Heart right ventricle (tissue), 16 donors: ENCODE results near the gene BLVRA. TPM values are rescaled to one million over a fixed set of nuclear protein-coding genes. Genes with fewer than 3 reads are reported as not detected.

ENCODE experiments used
- ATAC-seq, 8 donors: fragments of 200-7000 bp; cut with Tn5 transposase; one replicate each; pipeline ENCODE4 v1.9.1; 2020; ENCODE audit warnings: mild to moderate bottlenecking in 8 of 8, moderate library complexity in 8 of 8, moderate number of reproducible peaks in 1 of 8
- DNase-seq, 2 donors: peaks; one replicate each; pipeline ENCODE4 v3.0.0-alpha.2; 2020
- H3K27ac ChIP-seq, 10 donors: fragments of 200-600 bp; sonication (generic) in 2 of 10; one replicate each; pipeline versions ENCODE4 v1.5.0 to v1.8.0; 2020 to 2022; ENCODE audit warnings: mild to moderate bottlenecking in 3 of 10
- H3K27me3 ChIP-seq, 7 donors: fragments of 200-600 bp; one replicate each; pipeline ENCODE4 v1.8.0; 2021 to 2022; ENCODE audit warnings: mild to moderate bottlenecking in 2 of 7
- H3K36me3 ChIP-seq, 9 donors: fragments of 200-600 bp; sonication (generic) in 1 of 9; one replicate each; pipeline versions ENCODE4 v1.5.0 to v1.8.0; 2020 to 2022; ENCODE audit warnings: mild to moderate bottlenecking in 2 of 9
- H3K4me1 ChIP-seq, 9 donors: fragments of 200-600 bp; sonication (generic) in 1 of 9; one replicate each; pipeline versions ENCODE4 v1.5.0 to v1.8.0; 2020 to 2022; ENCODE audit warnings: mild to moderate bottlenecking in 4 of 9
- H3K4me3 ChIP-seq, 10 donors: fragments of 200-600 bp; sonication (generic) in 2 of 10; one replicate each; pipeline versions ENCODE4 v1.5.0 to v1.8.0; 2020 to 2022; ENCODE audit warnings: mild to moderate bottlenecking in 7 of 10, moderate library complexity in 2 of 10
- H3K9me3 ChIP-seq, 11 donors: fragments of 200-600 bp in 10 of 11; sonication (generic) in 2 of 11; one replicate each; pipeline versions ENCODE4 v1.5.0 to v1.8.0; 2013 to 2022; ENCODE audit warnings: mild to moderate bottlenecking in 2 of 11, control low read depth in 1 of 11, moderate library complexity in 1 of 11
- CTCF ChIP-seq, 9 donors: fragments of 200-600 bp; sonication (generic) in 2 of 9; IDR thresholded peaks; one replicate each; pipeline versions ENCODE4 v1.5.0 to v1.8.0; 2021 to 2022; ENCODE audit warnings: antibody characterized with exemption in 9 of 9, mild to moderate bottlenecking in 5 of 9, moderate library complexity in 1 of 9
- WGBS, 2 donors: extraction: QIAGEN DNeasy Blood & Tissue Kit; methylation state at CpG; one replicate each; pipeline ENCODE4 v1.1.7; 2013; ENCODE audit warnings: inconsistent platforms in 1 of 2; 5-methylcytosine and 5-hydroxymethylcytosine counted together
- intact Hi-C, 10 donors: fragments of 100-400 bp; cut with DNase I; formaldehyde crosslinking; loops; one replicate each; pipeline versions ENCODE4 v1.11.1 to v1.14.2; 2022
- polyA plus RNA-seq, 2 donors: library from polyadenylated mRNA; stranded (reverse); fragments of 200-250 nt; gene quantifications; one replicate each; pipeline ENCODE4 v1.2.3, GENCODE V29; 2013
- total RNA-seq, 10 donors: library from RNA; stranded (reverse); fragmentation: NEBNext Ultra II Directional in 3 of 10; extraction: Animal tissue kit (Norgen Biotek cat#: 25700) in 3 of 10; gene quantifications; one replicate each; pipeline versions ENCODE4 v1.2.1 to v1.2.4, GENCODE V29; 2021 to 2023
- donor health status: Arrhythmogenic right ventricular cardiomyopathy.
- donor health status: ischemic (EF 13 %, LVEDD 7.1; RV severe dilation, severe dysfunction).
- donor health status: healthy with polysubstance abuse.
- donor health status: DM: no; HTN: yes; CAD: no.
- donor health status: DM: no; HTN: no; CAD: no.
- donor health status: ischemic (EF 25% LVEDD 6.9; RV normal size, moderate dysfunction).
- donor health status: ischemic (EF 25% LVEDD 5.7; RV mildly dilated, moderate dysfunction).
- donor health status: healthy.
- donor health status: DM: yes; HTN: yes; CAD: no.
- donor health status: Ischemic cardiomyopathy.
- donor health status: ischemic (EF 35%, LVEDD 5.7; RV mildly dilated, moderate dysfunction).
- donor health status: nonischemic (EF 11% LVEDD 7.7; RV severe dilation, severe dysfunction).
- donor health status: DM: yes; HTN: yes; CAD: no.
- donor health status: PGD.
- donor health status: ischemic (EF 29% LVEDD 5.4; RV normal size, mild dysfunction).
- donor health status: nonischemic (EF 23%, LVEDD 6.1; RV moderate dilation, normal function).

The BLVRA gene
- total and polyA plus RNA-seq, 12 donors: 39.4 to 68.9 (median 46.1) TPM

GRCh38 chr7:43761938-43762692 lies 3.6 kb downstream of the BLVRA start:
- Histone ChIP-seq H3K27me3 (no peaks in the 10 kb centered on the region), H3K36me3 (peaks cover 0 to 3% (median 0%) of the 10 kb centered on the region in 9 donors), H3K9me3 (no peaks in the 10 kb centered on the region), H3K4me1 (peaks cover 2 to 83% (median 11%) of the 10 kb centered on the region in 9 donors), H3K4me3 (no peak overlapping the region), H3K27ac (peak overlapping the region in 1 of 10 donors; percentile 66)
- ATAC-seq: no peak
- no peak for TF ChIP-seq CTCF (IDR thresholded peaks at IDR 0.05)
- intact Hi-C loops: no loop called here
- WGBS, 2 donors: 72 to 80% methylated on average over 5 of the region's 5 CpGs
- no peak for DNase-seq

- no peak for TF ChIP-seq CTCF (IDR thresholded peaks at IDR 0.05)
- Histone ChIP-seq H3K4me3 (no peak overlapping the region), H3K4me1 (peaks cover 0 to 74% (median 12%) of the 10 kb centered on the region in 9 donors), H3K27me3 (no peaks in the 10 kb centered on the region), H3K9me3 (no peaks in the 10 kb centered on the region), H3K27ac (peak overlapping the region in 1 of 10 donors; percentile 66), H3K36me3 (peaks cover 0 to 5% (median 0%) of the 10 kb centered on the region in 9 donors)
- intact Hi-C loops: no loop called here
- no peak for DNase-seq
- 81 to 85% methylated on average over 3 of the region's 3 CpGs for WGBS, 2 donors
- no peak for ATAC-seq
Observed at GRCh38 chr7:43763183-43763582, 4.7 kb downstream of the BLVRA start.

GRCh38 chr7:43764039-43764761 lies 5.7 kb downstream of the BLVRA start:
- Histone ChIP-seq H3K4me3 (peak overlapping the region in 1 of 10 donors; percentile 1), H3K27ac (peak overlapping the region in 1 of 10 donors; percentile 66), H3K27me3 (no peaks in the 10 kb centered on the region), H3K4me1 (peaks cover 0 to 75% (median 12%) of the 10 kb centered on the region in 9 donors), H3K9me3 (no peaks in the 10 kb centered on the region), H3K36me3 (peaks cover 0 to 5% (median 0%) of the 10 kb centered on the region in 9 donors)
- ATAC-seq (peak in 5 of 8 donors; percentile 56 to 74 (median 69)), DNase-seq (peak in 1 of 2 donors; percentile 31)
- intact Hi-C loops: no loop called here
- no peak for TF ChIP-seq CTCF (IDR thresholded peaks at IDR 0.05)
- 53 to 58% methylated on average over 9 of the region's 9 CpGs for WGBS, 2 donors

GRCh38 chr7:43764807-43765491 lies 6.5 kb downstream of the BLVRA start:
- no peak for ATAC-seq
- intact Hi-C loops: no loop called here
- peak overlapping the region in 1 of 10 donors; percentile 66 for H3K27ac ChIP-seq

More at GRCh38 chr7:43764807-43765491, 6.5 kb downstream of the BLVRA start:
- no peaks in the 10 kb centered on the region for H3K27me3 ChIP-seq
- peaks cover 0 to 74% (median 7%) of the 10 kb centered on the region in 9 donors for H3K4me1 ChIP-seq
- DNase-seq: no peak
- H3K36me3 ChIP-seq: peaks cover 0 to 5% (median 0%) of the 10 kb centered on the region in 9 donors
- 87% methylated on average over 10 of the region's 10 CpGs for WGBS, 2 donors
- H3K4me3 ChIP-seq: peak overlapping the region in 1 of 10 donors; percentile 1
- no peak for TF ChIP-seq CTCF (IDR thresholded peaks at IDR 0.05)
- no peaks in the 10 kb centered on the region for H3K9me3 ChIP-seq
